ENCODE results near the gene IFT122.

- TF ChIP-seq YY1 (IDR thresholded peaks at IDR 0.05; ENCODE audit: low read depth) (no peak), EP300 (IDR thresholded peaks at IDR 0.05; ENCODE audit: borderline replicate concordance) (no peak), REST (IDR thresholded peaks at IDR 0.05; ENCODE audit: low read depth) (no peak), CEBPB (IDR thresholded peaks at IDR 0.05) (no peak), MAX (IDR thresholded peaks at IDR 0.05) (no peak), FOXM1 (IDR thresholded peaks at IDR 0.05; ENCODE audit: borderline replicate concordance, low read depth) (no peak), ZBTB7A (IDR thresholded peaks at IDR 0.05; ENCODE audit: low read depth) (no peak)
Measured at GRCh38 chr3:129555616-129556357, 115.8 kb downstream of the IFT122 start.

Data from Ishikawa (cell line).